ENCODE data around the gene NR4A2. TPM values are rescaled to one million over a fixed set of nuclear protein-coding genes. Genes with fewer than 3 reads are reported as not detected.

Gene NR4A2
- total RNA-seq, 1 experiment from 2014 or later = 0.66 TPM

DNA sequence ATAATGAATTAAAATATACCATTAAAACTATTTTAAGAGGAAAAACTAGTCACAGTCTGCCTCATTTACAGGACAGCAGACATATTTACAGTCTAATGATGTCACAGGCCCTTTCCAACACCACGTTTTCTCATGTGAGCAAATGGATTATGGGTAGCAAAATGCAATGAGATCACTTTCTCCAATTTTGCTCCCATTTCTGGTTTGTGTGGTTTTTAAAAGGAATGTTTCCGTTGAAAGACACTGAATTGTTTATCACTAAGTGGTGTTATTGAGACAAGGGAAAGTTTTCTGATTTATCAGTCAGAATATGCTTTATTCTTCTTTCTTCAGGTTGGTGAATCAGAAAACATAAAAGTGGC, 11.4 kb upstream of the NR4A2 start (continued):
- TF ChIP-seq, protein P1, sequence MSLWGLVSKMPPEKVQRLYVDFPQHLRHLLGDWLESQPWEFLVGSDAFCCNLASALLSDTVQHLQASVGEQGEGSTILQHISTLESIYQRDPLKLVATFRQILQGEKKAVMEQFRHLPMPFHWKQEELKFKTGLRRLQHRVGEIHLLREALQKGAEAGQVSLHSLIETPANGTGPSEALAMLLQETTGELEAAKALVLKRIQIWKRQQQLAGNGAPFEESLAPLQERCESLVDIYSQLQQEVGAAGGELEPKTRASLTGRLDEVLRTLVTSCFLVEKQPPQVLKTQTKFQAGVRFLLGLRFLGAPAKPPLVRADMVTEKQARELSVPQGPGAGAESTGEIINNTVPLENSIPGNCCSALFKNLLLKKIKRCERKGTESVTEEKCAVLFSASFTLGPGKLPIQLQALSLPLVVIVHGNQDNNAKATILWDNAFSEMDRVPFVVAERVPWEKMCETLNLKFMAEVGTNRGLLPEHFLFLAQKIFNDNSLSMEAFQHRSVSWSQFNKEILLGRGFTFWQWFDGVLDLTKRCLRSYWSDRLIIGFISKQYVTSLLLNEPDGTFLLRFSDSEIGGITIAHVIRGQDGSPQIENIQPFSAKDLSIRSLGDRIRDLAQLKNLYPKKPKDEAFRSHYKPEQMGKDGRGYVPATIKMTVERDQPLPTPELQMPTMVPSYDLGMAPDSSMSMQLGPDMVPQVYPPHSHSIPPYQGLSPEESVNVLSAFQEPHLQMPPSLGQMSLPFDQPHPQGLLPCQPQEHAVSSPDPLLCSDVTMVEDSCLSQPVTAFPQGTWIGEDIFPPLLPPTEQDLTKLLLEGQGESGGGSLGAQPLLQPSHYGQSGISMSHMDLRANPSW (CRISPR knock-in tag; conservative IDR thresholded peaks at IDR 0.05; ENCODE audit: low read depth) = no peak
- TF ChIP-seq HMGA2 (CRISPR knock-in tag; IDR thresholded peaks at IDR 0.05) = no peak

DNA sequence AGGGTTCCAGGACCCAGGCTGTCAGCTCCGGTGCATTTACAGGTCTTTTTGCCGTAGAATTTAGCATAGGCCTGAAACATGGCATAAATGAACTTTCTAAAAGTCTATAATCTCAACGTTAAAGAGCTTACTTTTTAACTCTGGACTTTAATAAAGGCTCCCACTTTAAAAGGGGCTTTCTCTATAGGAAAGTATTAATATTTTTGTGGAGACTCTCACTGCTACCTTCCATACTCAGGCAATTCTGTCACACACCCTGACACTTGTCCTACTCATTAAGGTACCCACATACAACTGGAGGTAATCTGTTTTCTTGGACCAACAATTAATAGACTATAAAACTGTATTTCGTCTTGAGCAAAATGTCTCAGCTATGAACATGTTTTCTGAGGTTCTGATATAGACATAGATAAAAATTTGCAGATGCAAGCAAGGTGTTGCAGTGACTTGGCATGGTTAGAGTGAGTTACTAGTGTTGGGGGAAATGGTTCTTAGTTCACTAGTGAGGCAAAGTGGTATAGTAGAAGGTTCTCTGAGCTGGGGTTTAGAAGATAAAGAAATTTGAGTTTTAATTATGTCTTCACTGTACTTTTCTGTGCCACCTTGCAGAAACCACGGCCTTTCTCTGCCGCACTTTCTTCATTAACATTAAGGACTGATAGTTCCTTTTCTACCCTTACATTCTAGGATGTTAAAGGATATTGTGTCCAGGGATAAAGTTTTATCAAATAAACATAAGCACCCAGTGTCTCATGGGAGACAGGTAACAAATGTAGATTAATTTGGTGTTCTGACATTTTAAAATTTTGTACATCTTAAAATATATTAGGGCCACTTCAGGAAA, 10.8 kb upstream of the NR4A2 start:
- no peak for TF ChIP-seq JUN (CRISPR knock-in tag; IDR thresholded peaks at IDR 0.05)
- no peak for TF ChIP-seq EMX1 (CRISPR knock-in tag; IDR thresholded peaks at IDR 0.05)
- TF ChIP-seq, protein P2, sequence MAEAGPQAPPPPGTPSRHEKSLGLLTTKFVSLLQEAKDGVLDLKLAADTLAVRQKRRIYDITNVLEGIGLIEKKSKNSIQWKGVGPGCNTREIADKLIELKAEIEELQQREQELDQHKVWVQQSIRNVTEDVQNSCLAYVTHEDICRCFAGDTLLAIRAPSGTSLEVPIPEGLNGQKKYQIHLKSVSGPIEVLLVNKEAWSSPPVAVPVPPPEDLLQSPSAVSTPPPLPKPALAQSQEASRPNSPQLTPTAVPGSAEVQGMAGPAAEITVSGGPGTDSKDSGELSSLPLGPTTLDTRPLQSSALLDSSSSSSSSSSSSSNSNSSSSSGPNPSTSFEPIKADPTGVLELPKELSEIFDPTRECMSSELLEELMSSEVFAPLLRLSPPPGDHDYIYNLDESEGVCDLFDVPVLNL (CRISPR knock-in tag; IDR thresholded peaks at IDR 0.05; ENCODE audit: borderline replicate concordance, low read depth) = no peak
- TF ChIP-seq RORB (CRISPR knock-in tag; IDR thresholded peaks at IDR 0.05) = no peak
- no peak for TF ChIP-seq JAZF1 (CRISPR knock-in tag; IDR thresholded peaks at IDR 0.05)
- TF ChIP-seq, protein P3, sequence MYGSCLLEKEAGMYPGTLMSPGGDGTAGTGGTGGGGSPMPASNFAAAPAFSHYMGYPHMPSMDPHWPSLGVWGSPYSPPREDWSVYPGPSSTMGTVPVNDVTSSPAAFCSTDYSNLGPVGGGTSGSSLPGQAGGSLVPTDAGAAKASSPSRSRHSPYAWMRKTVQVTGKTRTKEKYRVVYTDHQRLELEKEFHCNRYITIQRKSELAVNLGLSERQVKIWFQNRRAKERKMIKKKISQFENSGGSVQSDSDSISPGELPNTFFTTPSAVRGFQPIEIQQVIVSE (CRISPR knock-in tag; IDR thresholded peaks at IDR 0.05; ENCODE audit: borderline replicate concordance) = no peak
- TF ChIP-seq CBFB (CRISPR knock-in tag; IDR thresholded peaks at IDR 0.05; ENCODE audit: low read depth) = no peak
- no peak for TF ChIP-seq NR3C1 (CRISPR knock-in tag; conservative IDR thresholded peaks at IDR 0.05; ENCODE audit: low read depth)
- Mint-ChIP-seq H3K27me3 (ENCODE audit: low read depth) (peaks cover 46% of the 10 kb centered on the region), H3K9me3 (no peaks in the 10 kb centered on the region), H3K4me1 (peaks cover 39% of the 10 kb centered on the region), H3K4me3 (peak overlapping the region; percentile 78), H3K27ac (no peak overlapping the region), H3K36me3 (no peaks in the 10 kb centered on the region)
- ChIA-PET POLR2A (interaction anchor here (0.6 to 2.2 kb wide), 6 partner anchors 9 to 247 kb away, joined by 3 to 6 read pairs (median 3); no protein-coding TSS in a partner anchor), CTCF (interaction anchor here (1.0 kb wide), 1 partner anchor 15 kb away, joined by 3 read pairs; no protein-coding TSS in a partner anchor)
- DNase-seq (ENCODE audit: low spot score) = no peak
- no peak for ATAC-seq

DNA sequence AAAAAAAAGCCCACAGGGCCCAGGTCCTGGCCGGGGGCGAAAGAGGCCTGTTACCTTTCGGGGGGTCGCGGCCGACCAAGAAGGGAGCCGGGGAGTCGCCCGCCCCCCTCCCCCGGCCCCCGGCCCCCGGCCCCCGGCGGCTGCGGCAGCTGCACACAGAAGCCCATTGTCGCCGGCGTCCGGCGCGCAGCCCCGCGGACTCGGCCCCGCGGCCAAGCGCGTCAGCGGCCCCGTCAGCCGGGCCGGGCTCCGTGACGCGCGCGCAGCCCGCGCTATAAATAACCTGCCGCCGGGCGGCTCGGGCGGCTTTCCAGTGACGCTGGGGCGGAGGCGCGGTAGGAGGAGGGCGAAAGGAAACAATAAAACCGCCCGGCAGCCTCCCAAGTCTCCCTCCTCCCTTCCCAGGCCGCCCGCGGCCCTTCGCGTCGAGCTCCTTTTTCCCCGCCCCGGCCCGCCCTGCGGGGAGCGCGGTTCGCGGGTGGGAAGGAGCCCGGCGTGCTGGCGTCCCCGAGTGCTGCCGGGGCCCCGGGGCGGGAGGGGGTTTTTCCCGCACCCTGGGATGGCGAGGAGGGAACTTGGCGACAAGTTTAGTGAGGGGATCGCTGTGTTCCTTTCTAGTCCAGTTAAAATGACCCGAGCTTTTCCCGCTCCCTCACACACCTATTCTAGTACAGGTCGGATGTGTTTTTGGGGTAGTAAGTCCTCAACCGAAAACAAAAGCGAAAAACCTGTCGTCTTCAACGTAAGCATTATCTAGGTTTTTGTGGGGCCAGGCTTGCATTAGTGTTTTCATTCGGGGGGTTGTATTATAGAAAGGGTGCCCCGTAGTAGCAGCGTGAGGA, 10.0 kb upstream of the NR4A2 start:
- DNase-seq (ENCODE audit: low spot score) = peak; percentile 81
- TF ChIP-seq ETV6 (CRISPR knock-in tag; IDR thresholded peaks at IDR 0.05) (peak; percentile 31; the same call in 1 of the 2 replicates), MYBL2 (CRISPR knock-in tag; IDR thresholded peaks at IDR 0.05) (0 out of 2 replicates have a peak, but pooled peaks have one; percentile 55), FOXP1 (CRISPR knock-in tag; IDR thresholded peaks at IDR 0.05; ENCODE audit: borderline replicate concordance) (peak; percentile 44; the same call in 1 of the 2 replicates), ZNF263 (CRISPR knock-in tag; IDR thresholded peaks at IDR 0.05; ENCODE audit: low read depth) (peak; percentile 91)
- TF ChIP-seq, protein P4, sequence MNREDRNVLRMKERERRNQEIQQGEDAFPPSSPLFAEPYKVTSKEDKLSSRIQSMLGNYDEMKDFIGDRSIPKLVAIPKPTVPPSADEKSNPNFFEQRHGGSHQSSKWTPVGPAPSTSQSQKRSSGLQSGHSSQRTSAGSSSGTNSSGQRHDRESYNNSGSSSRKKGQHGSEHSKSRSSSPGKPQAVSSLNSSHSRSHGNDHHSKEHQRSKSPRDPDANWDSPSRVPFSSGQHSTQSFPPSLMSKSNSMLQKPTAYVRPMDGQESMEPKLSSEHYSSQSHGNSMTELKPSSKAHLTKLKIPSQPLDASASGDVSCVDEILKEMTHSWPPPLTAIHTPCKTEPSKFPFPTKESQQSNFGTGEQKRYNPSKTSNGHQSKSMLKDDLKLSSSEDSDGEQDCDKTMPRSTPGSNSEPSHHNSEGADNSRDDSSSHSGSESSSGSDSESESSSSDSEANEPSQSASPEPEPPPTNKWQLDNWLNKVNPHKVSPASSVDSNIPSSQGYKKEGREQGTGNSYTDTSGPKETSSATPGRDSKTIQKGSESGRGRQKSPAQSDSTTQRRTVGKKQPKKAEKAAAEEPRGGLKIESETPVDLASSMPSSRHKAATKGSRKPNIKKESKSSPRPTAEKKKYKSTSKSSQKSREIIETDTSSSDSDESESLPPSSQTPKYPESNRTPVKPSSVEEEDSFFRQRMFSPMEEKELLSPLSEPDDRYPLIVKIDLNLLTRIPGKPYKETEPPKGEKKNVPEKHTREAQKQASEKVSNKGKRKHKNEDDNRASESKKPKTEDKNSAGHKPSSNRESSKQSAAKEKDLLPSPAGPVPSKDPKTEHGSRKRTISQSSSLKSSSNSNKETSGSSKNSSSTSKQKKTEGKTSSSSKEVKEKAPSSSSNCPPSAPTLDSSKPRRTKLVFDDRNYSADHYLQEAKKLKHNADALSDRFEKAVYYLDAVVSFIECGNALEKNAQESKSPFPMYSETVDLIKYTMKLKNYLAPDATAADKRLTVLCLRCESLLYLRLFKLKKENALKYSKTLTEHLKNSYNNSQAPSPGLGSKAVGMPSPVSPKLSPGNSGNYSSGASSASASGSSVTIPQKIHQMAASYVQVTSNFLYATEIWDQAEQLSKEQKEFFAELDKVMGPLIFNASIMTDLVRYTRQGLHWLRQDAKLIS (CRISPR knock-in tag; IDR thresholded peaks at IDR 0.05; ENCODE audit: borderline replicate concordance) = no peak
- Mint-ChIP-seq H3K27ac (peak overlapping the region; percentile 87; the same call in 1 of the 2 replicates), H3K4me1 (peaks cover 42% of the 10 kb centered on the region), H3K36me3 (no peaks in the 10 kb centered on the region), H3K4me3 (peak overlapping the region; percentile 84), H3K9me3 (no peaks in the 10 kb centered on the region), H3K27me3 (ENCODE audit: low read depth) (peaks cover 46% of the 10 kb centered on the region)
- ATAC-seq = peak; percentile 60
- ChIA-PET CTCF (interaction anchor here (1.0 kb wide), 1 partner anchor 14 kb away, joined by 3 read pairs; no protein-coding TSS in a partner anchor), POLR2A (interaction anchor here (0.6 to 2.2 kb wide), 7 partner anchors 9 to 247 kb away, joined by 3 to 6 read pairs (median 3); no protein-coding TSS in a partner anchor)
